Naive thymus-derived CD4-positive, alpha-beta T cell (primary cell): ENCODE measurements around the gene STON1. TPM values are rescaled to one million over a fixed set of nuclear protein-coding genes. Genes with fewer than 3 reads are reported as not detected.
A peak's percentile ranks its signal among the peaks of the same experiment; 100 is the strongest.

Experiments
- ATAC-seq: fragments of 150-1000 bp; cut with Tn5 transposase; 2 replicates; pipeline ENCODE4 v1.10.0; 2021; ENCODE audit warnings: mild to moderate bottlenecking, moderate library complexity
- CTCF ChIA-PET: fragments of 350-600 bp; sonication (Branson Sonifier 250); formaldehyde crosslinking; loops from one replicate; lab custom pipeline; 2021; ENCODE audit warnings: antibody characterized with exemption; lab: Charles Lee
- POLR2A ChIA-PET: fragments of 350-600 bp; sonication (Branson Sonifier 250); formaldehyde crosslinking; loops from one replicate; lab custom pipeline; 2021; ENCODE audit warnings: antibody characterized with exemption, inconsistent platforms; lab: Charles Lee
- DNase-seq, 9 donors: peaks; one replicate each; pipeline versions ENCODE4 v3.0.0 to v3.0.0-alpha.2; 2020 to 2022; ENCODE audit warnings: mixed read lengths in 1 of 9
- H3K27ac ChIP-seq: one replicate; pipeline ENCODE4 v1.7.0; 2013; ENCODE audit warnings: mild to moderate bottlenecking, low read depth, low read length, moderate library complexity
- H3K27me3 ChIP-seq, 2 donors: one replicate each; pipeline ENCODE4 v1.7.0; 2013; ENCODE audit warnings: low read length in 2 of 2, mild to moderate bottlenecking in 2 of 2, moderate library complexity in 2 of 2; ENCODE audit not compliant: control insufficient read depth in 2 of 2, insufficient read depth in 2 of 2
- H3K36me3 ChIP-seq, 3 experiments: 1 replicate in 2 of 3; 2 replicates in 1 of 3; pipeline ENCODE4 v1.7.0; 2013; ENCODE audit warnings: low read length in 3 of 3, mild to moderate bottlenecking in 3 of 3, moderate library complexity in 1 of 3; ENCODE audit not compliant: insufficient read depth in 3 of 3, control insufficient read depth in 2 of 3
- H3K4me1 ChIP-seq, 2 donors: one replicate each; pipeline ENCODE4 v1.7.0; 2013; ENCODE audit warnings: low read length in 2 of 2, mild to moderate bottlenecking in 2 of 2, moderate library complexity in 1 of 2; ENCODE audit not compliant: control insufficient read depth in 2 of 2, insufficient read depth in 2 of 2
- H3K4me3 ChIP-seq: 2 replicates; pipeline ENCODE4 v1.7.0; 2013; ENCODE audit warnings: mild to moderate bottlenecking, low read length
- H3K9me3 ChIP-seq, 3 experiments: 1 replicate in 2 of 3; 2 replicates in 1 of 3; pipeline ENCODE4 v1.7.0; 2013; ENCODE audit warnings: low read length in 3 of 3; ENCODE audit not compliant: control insufficient read depth in 2 of 3
- H3K27ac Mint-ChIP-seq, 9 donors: one replicate each; pipeline ENCODE4 v1.8.0; 2020 to 2022; ENCODE audit warnings: mixed read lengths in 9 of 9, mild to moderate bottlenecking in 8 of 9, moderate library complexity in 5 of 9, inconsistent platforms in 2 of 9
- H3K27me3 Mint-ChIP-seq, 5 donors: one replicate each; pipeline ENCODE4 v1.8.0; 2021 to 2022; ENCODE audit warnings: mixed read lengths in 5 of 5, mild to moderate bottlenecking in 1 of 5
- H3K36me3 Mint-ChIP-seq, 5 donors: one replicate each; pipeline ENCODE4 v1.8.0; 2020 to 2022; ENCODE audit warnings: mixed read lengths in 5 of 5, mild to moderate bottlenecking in 3 of 5, inconsistent platforms in 1 of 5
- H3K4me1 Mint-ChIP-seq, 7 donors: one replicate each; pipeline ENCODE4 v1.8.0; 2020 to 2022; ENCODE audit warnings: mixed read lengths in 7 of 7, mild to moderate bottlenecking in 3 of 7, inconsistent platforms in 1 of 7
- H3K4me3 Mint-ChIP-seq, 10 donors: one replicate each; pipeline ENCODE4 v1.8.0; 2020 to 2022; ENCODE audit warnings: mild to moderate bottlenecking in 10 of 10, mixed read lengths in 10 of 10, moderate library complexity in 6 of 10, inconsistent platforms in 2 of 10
- H3K9me3 Mint-ChIP-seq, 11 donors: one replicate each; pipeline ENCODE4 v1.8.0; 2020 to 2022; ENCODE audit warnings: mixed read lengths in 11 of 11, mild to moderate bottlenecking in 4 of 11, inconsistent platforms in 1 of 11, moderate library complexity in 1 of 11
- intact Hi-C, 2 donors: fragments of 100-400 bp; cut with micrococcal nuclease; formaldehyde crosslinking; loops; one replicate each; pipeline ENCODE4 v1.15.1; 2023
- polyA plus RNA-seq, 2 donors: library from polyadenylated mRNA; unstranded; fragments of 300-500 nt; fragmentation: Illumina TruSeq; gene quantifications; one replicate each; pipeline ENCODE4 v1.2.3, GENCODE V29; 2021
- total RNA-seq, 6 experiments: library from RNA in 5 of 6; stranded (reverse) in 5 of 6; gene quantifications; 1 replicate in 5 of 6; 2 replicates in 1 of 6; pipeline ENCODE4 v1.2.3 and lab custom pipeline; 2021 to 2026

Gene STON1
- total and polyA plus RNA-seq, 7 experiments from 2014 or later = 0.39 to 3.7 (median 1.9) TPM

DNA sequence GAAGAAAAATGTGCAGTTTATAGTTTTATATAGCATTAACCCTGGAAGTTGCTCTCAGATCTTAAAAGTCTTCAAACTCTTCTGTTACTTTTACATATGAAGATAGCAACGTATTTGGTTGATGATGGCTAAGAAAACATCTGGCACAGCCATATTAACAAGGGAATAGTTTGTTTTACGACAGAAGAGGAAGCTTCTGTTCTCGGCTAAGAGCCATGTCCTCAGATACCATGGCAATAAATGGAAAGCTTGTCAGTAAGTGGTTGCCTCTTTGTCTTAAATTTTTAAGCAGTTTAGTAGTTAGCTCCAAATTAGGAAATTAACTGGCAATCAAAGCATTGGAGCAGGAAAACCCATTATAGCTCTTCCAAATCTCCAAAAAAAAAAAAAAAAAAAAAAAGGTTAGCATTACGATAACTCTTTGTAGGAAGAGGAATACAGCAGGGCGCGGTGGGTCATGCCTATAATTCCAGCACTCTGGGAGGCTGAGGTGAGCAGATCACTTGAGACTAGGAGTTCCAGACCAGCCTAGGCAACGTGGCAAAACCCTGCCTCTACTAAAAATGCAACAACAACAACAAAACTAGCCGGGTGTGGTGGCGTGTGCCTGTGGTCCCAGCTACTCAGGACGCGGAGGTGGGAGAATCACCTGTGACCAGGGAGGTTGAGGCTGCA, 4.5 kb upstream of the STON1 start:
- H3K4me3 ChIP-seq = no peak overlapping the region
- H3K27me3 Mint-ChIP-seq = peaks cover 0 to 3% (median 0%) of the 10 kb centered on the region in 5 donors
- no peak overlapping the region for H3K4me3 Mint-ChIP-seq
- no peak for ATAC-seq
- peaks cover 9 to 25% (median 15%) of the 10 kb centered on the region in 5 donors for H3K36me3 Mint-ChIP-seq
- H3K36me3 ChIP-seq = peaks cover 0 to 10% (median 2%) of the 10 kb centered on the region in 3 experiments
- H3K9me3 Mint-ChIP-seq = no peaks in the 10 kb centered on the region
- ChIA-PET POLR2A (no interaction called here), CTCF (no interaction called here)
- H3K27ac ChIP-seq = no peak overlapping the region
- H3K4me1 ChIP-seq = no peaks in the 10 kb centered on the region
- H3K27me3 ChIP-seq = no peaks in the 10 kb centered on the region
- H3K27ac Mint-ChIP-seq = no peak overlapping the region
- no peak for DNase-seq
- intact Hi-C loops = no loop called here
- H3K4me1 Mint-ChIP-seq = peaks cover 0 to 11% (median 7%) of the 10 kb centered on the region in 7 donors
- no peaks in the 10 kb centered on the region for H3K9me3 ChIP-seq

DNA sequence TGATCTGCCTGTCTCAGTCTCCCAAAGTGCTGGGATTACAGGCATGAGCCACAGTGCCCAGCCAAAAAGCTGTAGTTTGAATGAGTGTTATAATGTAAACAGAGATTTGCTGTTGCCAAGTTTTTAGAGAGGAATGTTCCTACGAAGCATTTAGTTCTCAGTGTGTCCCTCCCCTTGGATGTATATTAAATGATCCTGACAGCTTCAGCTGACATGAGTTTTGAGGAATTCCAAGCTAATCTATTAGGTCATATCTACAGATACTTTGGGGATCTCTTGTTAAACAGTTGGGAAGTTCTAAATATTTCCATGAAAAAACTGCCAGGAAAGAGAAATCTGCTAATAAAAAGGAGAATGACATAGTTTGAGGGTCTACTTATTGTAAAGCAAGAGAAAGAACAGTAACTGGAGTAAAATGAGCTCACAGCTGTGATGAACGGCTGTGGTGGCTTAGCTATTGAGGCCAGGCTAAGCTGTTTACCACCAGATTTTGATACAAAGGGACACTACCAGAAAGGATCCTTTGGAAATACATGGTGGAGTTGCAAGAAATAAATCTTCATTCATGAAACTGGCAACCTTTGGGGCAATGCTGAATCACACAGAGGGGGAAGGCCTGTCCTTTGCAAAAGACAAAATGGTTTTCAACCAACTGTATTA, 2.6 kb upstream of the STON1 start:
- Mint-ChIP-seq H3K4me3 (no peak overlapping the region), H3K27ac (no peak overlapping the region), H3K9me3 (no peaks in the 10 kb centered on the region), H3K36me3 (peaks cover 0 to 13% (median 4%) of the 10 kb centered on the region in 5 donors), H3K4me1 (peaks cover 5 to 17% (median 14%) of the 10 kb centered on the region in 7 donors), H3K27me3 (peaks cover 0 to 15% (median 0%) of the 10 kb centered on the region in 5 donors)
- Histone ChIP-seq H3K4me3 (no peak overlapping the region), H3K27ac (no peak overlapping the region), H3K4me1 (no peaks in the 10 kb centered on the region), H3K36me3 (no peaks in the 10 kb centered on the region), H3K9me3 (no peaks in the 10 kb centered on the region), H3K27me3 (no peaks in the 10 kb centered on the region)
- ChIA-PET POLR2A (no interaction called here), CTCF (no interaction called here)
- ATAC-seq (no peak), DNase-seq (no peak)
- intact Hi-C loops = no loop called here

DNA sequence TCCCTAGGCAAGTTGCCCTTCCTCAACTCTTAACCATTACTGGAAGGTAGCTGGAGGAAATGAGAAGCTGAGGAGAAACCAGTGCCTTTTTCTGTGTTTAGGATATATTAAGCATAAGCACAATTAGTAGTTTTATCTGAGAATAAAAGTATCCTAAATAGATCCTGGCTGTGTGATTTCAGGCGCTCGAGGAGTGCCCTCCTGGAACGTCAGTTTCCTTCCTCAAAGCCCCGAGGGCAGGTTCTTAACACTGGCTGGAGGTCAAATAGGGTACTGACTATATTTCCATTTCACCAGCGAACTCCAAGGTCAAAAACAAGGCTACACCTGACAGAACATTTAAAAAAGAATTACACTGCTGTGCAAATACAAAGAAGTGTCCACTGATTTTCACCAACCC, 1.5 kb upstream of the STON1 start:
- Histone ChIP-seq H3K27me3 (no peaks in the 10 kb centered on the region), H3K4me3 (no peak overlapping the region), H3K9me3 (no peaks in the 10 kb centered on the region), H3K36me3 (no peaks in the 10 kb centered on the region), H3K27ac (no peak overlapping the region), H3K4me1 (no peaks in the 10 kb centered on the region)
- CTCF ChIA-PET = no interaction called here
- ATAC-seq (no peak), DNase-seq (no peak)
- Mint-ChIP-seq H3K9me3 (no peaks in the 10 kb centered on the region), H3K4me3 (peak overlapping the region in 8 of 10 donors; percentile 12 to 89 (median 80)), H3K36me3 (peaks cover 0 to 13% (median 4%) of the 10 kb centered on the region in 5 donors), H3K27me3 (peaks cover 0 to 15% (median 0%) of the 10 kb centered on the region in 5 donors), H3K4me1 (peaks cover 5 to 17% (median 14%) of the 10 kb centered on the region in 7 donors), H3K27ac (peak overlapping the region in 2 of 9 donors; percentile 22 to 45)
- POLR2A ChIA-PET = no interaction called here
- intact Hi-C loops = loop anchor here in 1 of 2 donors (1.0 kb wide), 1 partner anchor 85 kb away; no protein-coding TSS in a partner anchor

DNA sequence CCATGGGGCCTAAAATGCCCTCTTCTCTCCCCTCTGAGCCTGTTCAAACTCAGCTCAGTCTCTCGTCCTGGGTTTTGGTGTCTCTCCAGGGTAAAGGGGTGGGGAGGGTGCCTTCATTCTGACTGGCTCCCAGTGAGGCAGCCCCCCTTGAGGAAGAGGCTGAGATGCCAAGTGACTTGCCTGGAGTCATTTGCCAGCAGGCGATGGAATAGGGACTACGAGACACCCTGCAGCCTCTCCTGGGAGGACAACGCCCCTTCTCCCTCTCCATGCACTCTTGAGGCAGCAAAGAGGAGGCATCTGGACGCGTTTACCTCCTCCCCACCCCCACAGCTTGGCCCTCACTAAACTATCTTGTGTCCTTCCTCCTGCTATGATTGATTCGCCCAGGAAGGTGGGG, 760 bp upstream of the STON1 start:
- H3K27me3 Mint-ChIP-seq = peaks cover 0 to 15% (median 0%) of the 10 kb centered on the region in 5 donors
- no peaks in the 10 kb centered on the region for H3K36me3 ChIP-seq
- no peaks in the 10 kb centered on the region for H3K27me3 ChIP-seq
- H3K9me3 Mint-ChIP-seq = no peaks in the 10 kb centered on the region
- POLR2A ChIA-PET = interaction anchor here (0.5 kb wide), 1 partner anchor 17 kb away, joined by 3 read pairs; no protein-coding TSS in a partner anchor
- peaks cover 5 to 17% (median 14%) of the 10 kb centered on the region in 7 donors for H3K4me1 Mint-ChIP-seq
- ATAC-seq (no peak), DNase-seq (no peak)
- peaks cover 0 to 12% (median 4%) of the 10 kb centered on the region in 5 donors for H3K36me3 Mint-ChIP-seq
- no peak overlapping the region for H3K27ac ChIP-seq
- intact Hi-C loops = no loop called here
- CTCF ChIA-PET = no interaction called here
- no peaks in the 10 kb centered on the region for H3K9me3 ChIP-seq
- no peaks in the 10 kb centered on the region for H3K4me1 ChIP-seq
- H3K27ac Mint-ChIP-seq = peak overlapping the region in 2 of 9 donors; percentile 45 to 46
- no peak overlapping the region for H3K4me3 ChIP-seq
- peak overlapping the region; percentile 35 to 90 (median 82) for H3K4me3 Mint-ChIP-seq

DNA sequence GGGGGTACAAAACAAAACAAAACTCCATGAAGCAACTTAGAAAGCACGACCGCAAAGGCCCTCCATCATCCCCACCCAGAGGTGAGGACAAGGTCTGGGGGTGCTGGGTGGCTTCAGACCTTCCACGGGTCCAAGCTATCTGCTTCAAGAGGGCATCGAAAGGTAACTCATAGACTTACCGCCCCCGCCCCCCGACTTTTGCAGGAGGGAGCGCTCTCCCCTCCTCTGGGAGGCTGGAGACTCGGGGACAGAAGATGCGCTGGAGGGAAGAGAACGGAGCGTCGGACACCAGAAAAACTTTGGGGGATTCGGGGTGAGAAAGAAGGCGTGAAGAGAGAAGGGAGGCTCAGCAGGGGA, 300 bp upstream of the STON1 start:
- peak overlapping the region; percentile 46 for H3K4me3 ChIP-seq
- ATAC-seq (peak; percentile 16), DNase-seq (peak in 1 of 9 donors; percentile 6)
- ChIA-PET POLR2A (interaction anchor here (0.5 kb wide), 1 partner anchor 18 kb away, joined by 3 read pairs; no protein-coding TSS in a partner anchor), CTCF (no interaction called here)
- Mint-ChIP-seq H3K4me3 (peak overlapping the region; percentile 77 to 91 (median 89)), H3K27me3 (peaks cover 0 to 15% (median 0%) of the 10 kb centered on the region in 5 donors), H3K4me1 (peaks cover 5 to 17% (median 14%) of the 10 kb centered on the region in 7 donors), H3K36me3 (peaks cover 0 to 9% (median 4%) of the 10 kb centered on the region in 5 donors), H3K9me3 (no peaks in the 10 kb centered on the region), H3K27ac (peak overlapping the region in 3 of 9 donors; percentile 14 to 64 (median 63))
- H3K4me1 ChIP-seq = no peaks in the 10 kb centered on the region
- H3K36me3 ChIP-seq = no peaks in the 10 kb centered on the region
- H3K27me3 ChIP-seq = no peaks in the 10 kb centered on the region
- H3K9me3 ChIP-seq = no peaks in the 10 kb centered on the region
- intact Hi-C loops = no loop called here
- no peak overlapping the region for H3K27ac ChIP-seq

DNA sequence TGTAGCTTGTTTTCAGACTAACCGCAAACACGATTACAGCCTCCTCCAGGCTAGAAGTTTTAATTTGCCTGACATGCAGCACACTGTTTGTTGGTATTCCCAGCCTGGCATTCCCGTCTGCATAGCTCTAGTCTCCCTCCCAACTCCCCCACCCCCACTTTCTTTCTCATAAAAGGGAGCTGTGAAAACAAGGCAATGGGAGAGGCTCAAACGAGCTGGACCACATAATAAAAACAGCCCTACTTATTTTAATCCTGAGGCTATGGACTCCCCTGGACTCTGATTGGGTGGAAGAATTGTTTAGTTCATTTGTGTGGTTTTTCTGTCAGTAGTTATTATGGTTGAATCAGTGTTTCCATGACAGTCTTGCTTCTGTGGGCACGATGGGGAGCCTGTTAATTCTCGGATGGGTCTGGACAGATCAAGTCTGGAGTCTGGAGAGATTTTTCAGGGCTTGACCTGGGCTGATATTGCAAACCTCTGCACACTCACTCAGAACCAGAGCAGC, 1.2 kb downstream of the STON1 start:
- ChIA-PET POLR2A (no interaction called here), CTCF (no interaction called here)
- H3K9me3 Mint-ChIP-seq = no peaks in the 10 kb centered on the region
- intact Hi-C loops = no loop called here
- H3K4me1 Mint-ChIP-seq = peaks cover 5 to 17% (median 14%) of the 10 kb centered on the region in 7 donors
- peaks cover 0 to 3% (median 2%) of the 10 kb centered on the region in 5 donors for H3K36me3 Mint-ChIP-seq
- H3K4me1 ChIP-seq = no peaks in the 10 kb centered on the region
- ATAC-seq = no peak
- peak overlapping the region in 5 of 9 donors; percentile 25 to 75 (median 53) for H3K27ac Mint-ChIP-seq
- H3K27ac ChIP-seq = no peak overlapping the region
- H3K27me3 ChIP-seq = no peaks in the 10 kb centered on the region
- DNase-seq = no peak
- H3K9me3 ChIP-seq = no peaks in the 10 kb centered on the region
- H3K4me3 ChIP-seq = no peak overlapping the region
- peaks cover 0 to 18% (median 0%) of the 10 kb centered on the region in 5 donors for H3K27me3 Mint-ChIP-seq
- H3K36me3 ChIP-seq = no peaks in the 10 kb centered on the region
- peak overlapping the region; percentile 35 to 90 (median 80) for H3K4me3 Mint-ChIP-seq
